WTC11 (cell line): ENCODE data around the gene RGS5. TPM values are rescaled to one million over a fixed set of nuclear protein-coding genes. Genes with fewer than 3 reads are reported as not detected.

ENCODE experiments used
- ATAC-seq: fragments of 200-7000 bp; cut with Tn5 transposase; 2 replicates; pipeline ENCODE4 v1.10.0; 2021; ENCODE audit warnings: mild to moderate bottlenecking, moderate library complexity
- CTCF ChIA-PET: fragments of 300-600 bp; sonication (Branson Sonifier 250); formaldehyde crosslinking; loops from one replicate; lab custom pipeline; 2021; ENCODE audit warnings: antibody characterized with exemption; lab: Charles Lee
- POLR2A ChIA-PET: fragments of 350-600 bp; sonication (Branson Sonifier 250); formaldehyde crosslinking; loops from one replicate; lab custom pipeline; 2021; ENCODE audit warnings: antibody characterized with exemption; lab: Charles Lee
- DNase-seq: peaks from one replicate; pipeline ENCODE4 v3.0.0; 2021; ENCODE audit warnings: low spot score
- H3K27ac Mint-ChIP-seq: 2 replicates; pipeline ENCODE4 v1.8.0; 2021; ENCODE audit warnings: mixed read lengths
- H3K27me3 Mint-ChIP-seq: 2 replicates; pipeline ENCODE4 v1.8.0; 2021; ENCODE audit warnings: low read depth, mild to moderate bottlenecking, moderate library complexity, mixed read lengths
- H3K36me3 Mint-ChIP-seq: 2 replicates; pipeline ENCODE4 v1.8.0; 2021; ENCODE audit warnings: mixed read lengths
- H3K4me1 Mint-ChIP-seq: 2 replicates; pipeline ENCODE4 v1.8.0; 2022; ENCODE audit warnings: mixed read lengths
- H3K4me3 Mint-ChIP-seq: 2 replicates; pipeline ENCODE4 v1.8.0; 2021; ENCODE audit warnings: mild to moderate bottlenecking, moderate library complexity, mixed read lengths
- H3K9me3 Mint-ChIP-seq: 2 replicates; pipeline ENCODE4 v1.8.0; 2021; ENCODE audit warnings: mixed read lengths
- AR ChIP-seq: fragments of 250-450 bp; sonication (Bioruptor Pico); IDR thresholded peaks from 2 replicates; pipeline ENCODE4 v1.9.0; 2021; ENCODE audit warnings: mild to moderate bottlenecking
- ATF1 ChIP-seq: sonication (generic); formaldehyde crosslinking; IDR thresholded peaks from 2 replicates; pipeline ENCODE4 v1.8.1; 2023; ENCODE audit warnings: mild to moderate bottlenecking, moderate library complexity, missing genetic modification reagents
- CREM ChIP-seq: sonication (generic); formaldehyde crosslinking; IDR thresholded peaks from 2 replicates; pipeline ENCODE4 v1.8.1; 2022; ENCODE audit warnings: mild to moderate bottlenecking, missing genetic modification reagents, moderate library complexity
- E2F1 ChIP-seq: sonication (generic); formaldehyde crosslinking; IDR thresholded peaks from 2 replicates; pipeline ENCODE4 v1.8.0; 2022; ENCODE audit warnings: mild to moderate bottlenecking, missing genetic modification reagents
- ETV6 ChIP-seq: sonication (generic); formaldehyde crosslinking; IDR thresholded peaks from 2 replicates; pipeline ENCODE4 v1.8.1; 2022; ENCODE audit warnings: mild to moderate bottlenecking, missing genetic modification reagents
- FOXP4 ChIP-seq: sonication (generic); formaldehyde crosslinking; IDR thresholded peaks from 2 replicates; pipeline ENCODE4 v1.8.0; 2022; ENCODE audit warnings: mild to moderate bottlenecking, missing genetic modification reagents
- GRHL2 ChIP-seq: fragments of 250-450 bp; sonication (Bioruptor Pico); IDR thresholded peaks from 2 replicates; pipeline ENCODE4 v1.8.0; 2022; ENCODE audit warnings: mild to moderate bottlenecking, moderate library complexity; ENCODE audit not compliant: insufficient replicate concordance, severe bottlenecking
- HMGXB4 ChIP-seq: sonication (generic); formaldehyde crosslinking; IDR thresholded peaks from 2 replicates; pipeline ENCODE4 v1.8.1; 2023; ENCODE audit warnings: mild to moderate bottlenecking, moderate library complexity, missing genetic modification reagents
- IRF1 ChIP-seq: sonication (generic); formaldehyde crosslinking; IDR thresholded peaks from 2 replicates; pipeline ENCODE4 v1.8.0; 2023; ENCODE audit warnings: missing genetic modification reagents
- JAZF1 ChIP-seq: fragments of 250-450 bp; sonication (Bioruptor Pico); IDR thresholded peaks from 2 replicates; pipeline ENCODE4 v1.9.0; 2021; ENCODE audit warnings: moderate library complexity, mild to moderate bottlenecking, inconsistent platforms
- MLX ChIP-seq: sonication (generic); formaldehyde crosslinking; IDR thresholded peaks from 2 replicates; pipeline ENCODE4 v1.8.1; 2023; ENCODE audit warnings: mild to moderate bottlenecking, missing genetic modification reagents, moderate library complexity
- MYBL2 ChIP-seq: sonication (generic); formaldehyde crosslinking; IDR thresholded peaks from 2 replicates; pipeline ENCODE4 v1.8.1; 2023; ENCODE audit warnings: mild to moderate bottlenecking, moderate library complexity, missing genetic modification reagents
- NFATC4 ChIP-seq: fragments of 250-450 bp; sonication (Bioruptor Pico); IDR thresholded peaks from 2 replicates; pipeline ENCODE4 v1.9.0; 2021; ENCODE audit warnings: mild to moderate bottlenecking
- NFYB ChIP-seq: sonication (generic); formaldehyde crosslinking; conservative IDR thresholded peaks from 2 replicates; pipeline ENCODE4 v1.8.0; 2022; ENCODE audit warnings: low read depth, missing genetic modification reagents
- NR2C2 ChIP-seq: sonication (generic); formaldehyde crosslinking; IDR thresholded peaks from 2 replicates; pipeline ENCODE4 v1.8.0; 2022; ENCODE audit warnings: mild to moderate bottlenecking, missing genetic modification reagents
- PRRX2 ChIP-seq: fragments of 250-450 bp; sonication (Bioruptor Pico); IDR thresholded peaks from 2 replicates; pipeline ENCODE4 v1.8.0; 2021; ENCODE audit warnings: mild to moderate bottlenecking
- SP1 ChIP-seq: sonication (generic); formaldehyde crosslinking; conservative IDR thresholded peaks from 2 replicates; pipeline ENCODE4 v1.8.1; 2022; ENCODE audit warnings: missing genetic modification reagents
- TP53 ChIP-seq: sonication (generic); formaldehyde crosslinking; IDR thresholded peaks from 2 replicates; pipeline ENCODE4 v1.8.1; 2023; ENCODE audit warnings: mild to moderate bottlenecking, missing genetic modification reagents
- ZNF138 ChIP-seq: sonication (generic); formaldehyde crosslinking; conservative IDR thresholded peaks from 2 replicates; pipeline ENCODE4 v1.8.1; 2022; ENCODE audit warnings: mild to moderate bottlenecking, moderate library complexity, missing genetic modification reagents
- ZNF396 ChIP-seq: fragments of 250-450 bp; sonication (Bioruptor Pico); IDR thresholded peaks from 2 replicates; pipeline ENCODE4 v1.8.0; 2021; ENCODE audit warnings: mild to moderate bottlenecking, moderate library complexity, borderline replicate concordance
- ZNF416 ChIP-seq: fragments of 250-450 bp; sonication (Bioruptor Pico); IDR thresholded peaks from 2 replicates; pipeline ENCODE4 v1.9.0; 2021; ENCODE audit warnings: mild to moderate bottlenecking, inconsistent platforms
- total RNA-seq: library from RNA; stranded (reverse); gene quantifications from 3 replicates; pipeline ENCODE4 v1.2.3, GENCODE V29; 2021

RGS5 gene
- total RNA-seq, 1 experiment from 2014 or later: 23.6 TPM

- TF ChIP-seq NR2C2 (CRISPR knock-in tag) (no peak), AR (CRISPR knock-in tag) (no peak), SP1 (CRISPR knock-in tag) (no peak), FOXP4 (CRISPR knock-in tag) (no peak), ZNF396 (CRISPR knock-in tag) (no peak), GRHL2 (CRISPR knock-in tag) (no peak)
These were observed 108.1 kb downstream of the RGS5 start (continued) for GRCh38 chr1:163094589-163094988.

GRCh38 chr1:163094182-163094581, 108.5 kb downstream of the RGS5 start:
- POLR2A ChIA-PET: no interaction called here
- no peaks in the 10 kb centered on the region for H3K4me1 Mint-ChIP-seq
- no peak overlapping the region for H3K27ac Mint-ChIP-seq
- no peaks in the 10 kb centered on the region for H3K27me3 Mint-ChIP-seq
- no peaks in the 10 kb centered on the region for H3K36me3 Mint-ChIP-seq
- H3K9me3 Mint-ChIP-seq: no peaks in the 10 kb centered on the region
- ATAC-seq (no peak), DNase-seq (no peak)
- CTCF ChIA-PET: interaction anchor here (0.8 kb wide), 1 partner anchor 216 kb away, joined by 3 read pairs; no protein-coding TSS in a partner anchor
- no peak overlapping the region for H3K4me3 Mint-ChIP-seq
- TF ChIP-seq NFATC4 (CRISPR knock-in tag) (no peak), SP1 (CRISPR knock-in tag) (no peak), CREM (CRISPR knock-in tag) (no peak), AR (CRISPR knock-in tag) (no peak), ETV6 (no peak), ZNF396 (CRISPR knock-in tag) (no peak), ATF1 (no peak), MYBL2 (no peak), PRRX2 (CRISPR knock-in tag) (no peak), MLX (CRISPR knock-in tag) (no peak), IRF1 (CRISPR knock-in tag) (no peak), ZNF138 (CRISPR knock-in tag) (no peak), HMGXB4 (CRISPR knock-in tag) (no peak), NFYB (no peak), TP53 (CRISPR knock-in tag) (no peak), JAZF1 (no peak), ZNF416 (CRISPR knock-in tag) (no peak), E2F1 (CRISPR knock-in tag) (no peak), FOXP4 (CRISPR knock-in tag) (no peak)
